NCI-H2171 treated with DMSO at 0.1 percent for 48 hours (cell line): ENCODE data around the gene LIMS1.
"Not testable (repeated sequence)": the region's sequence is repeated elsewhere in the genome, so short reads cannot be mapped to it uniquely, and the experiment has no call there.

ENCODE experiments used
- DNase-seq: peaks from one replicate; lab custom pipeline; 2025; lab: John Stamatoyannopoulos, UW

Gene LIMS1

DNA sequence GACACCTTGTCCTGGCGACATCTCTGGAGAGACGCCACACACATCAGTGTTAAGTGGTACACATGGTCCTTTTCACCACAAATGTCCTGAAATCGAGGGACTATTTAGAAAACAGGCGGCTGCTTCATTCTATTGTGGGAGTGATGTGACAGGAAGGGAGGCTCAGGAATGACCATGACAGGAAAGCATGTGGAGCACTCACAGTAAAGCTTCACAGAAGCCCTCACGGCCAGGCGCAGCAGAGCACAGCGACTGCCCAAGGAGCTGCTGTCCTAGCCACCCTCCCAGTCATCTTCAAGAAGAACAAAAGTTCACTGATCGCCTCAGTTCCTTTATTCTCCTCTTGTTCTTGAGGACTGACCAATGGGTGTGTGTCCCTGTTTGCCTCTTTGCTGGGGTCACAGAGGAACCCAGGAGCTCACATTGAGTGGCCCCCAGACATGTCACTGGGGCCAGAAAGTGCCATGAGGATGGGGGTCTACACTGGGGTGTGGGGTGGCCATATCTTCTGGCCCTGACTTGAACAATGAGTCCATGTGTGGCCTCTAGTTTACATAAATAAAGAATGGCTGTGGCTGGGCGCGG is 100.4 kb downstream of the LIMS1 start:
- no peak for DNase-seq

DNA sequence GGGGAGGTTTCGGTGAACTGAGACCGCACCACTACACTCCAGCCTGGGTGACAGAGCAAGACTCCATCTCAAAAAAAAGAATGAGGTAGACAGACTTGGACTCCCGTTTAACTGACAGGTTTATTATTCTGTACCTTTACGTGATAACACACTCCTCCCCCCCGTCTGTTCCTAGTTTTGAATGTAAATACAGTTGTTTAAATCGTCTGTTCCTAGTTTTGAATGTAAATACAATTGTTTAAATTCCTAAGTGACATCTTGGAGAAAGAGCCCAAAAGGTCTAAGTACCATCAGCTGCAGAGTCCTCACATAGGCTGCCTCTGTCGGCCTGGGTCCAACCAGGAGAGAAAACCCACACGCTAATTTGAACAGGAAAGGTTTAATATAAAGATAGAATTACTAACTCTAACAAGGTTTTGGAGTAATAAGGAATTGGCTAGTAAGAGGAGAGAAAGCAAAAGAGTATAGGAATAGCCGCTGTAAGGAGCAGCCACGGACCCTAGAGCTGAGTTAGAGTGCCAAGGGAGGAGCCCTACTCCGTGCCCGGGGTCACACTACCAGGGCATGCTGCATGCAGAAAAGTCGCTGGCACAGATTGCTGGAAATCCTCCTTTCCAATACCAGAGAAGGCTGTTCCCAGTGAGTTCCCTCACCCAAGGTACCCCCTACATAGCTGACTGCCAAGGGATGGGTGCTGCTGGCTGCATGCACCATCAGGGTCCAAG is 101.5 kb downstream of the LIMS1 start:
- peak; percentile 41 for DNase-seq

DNA sequence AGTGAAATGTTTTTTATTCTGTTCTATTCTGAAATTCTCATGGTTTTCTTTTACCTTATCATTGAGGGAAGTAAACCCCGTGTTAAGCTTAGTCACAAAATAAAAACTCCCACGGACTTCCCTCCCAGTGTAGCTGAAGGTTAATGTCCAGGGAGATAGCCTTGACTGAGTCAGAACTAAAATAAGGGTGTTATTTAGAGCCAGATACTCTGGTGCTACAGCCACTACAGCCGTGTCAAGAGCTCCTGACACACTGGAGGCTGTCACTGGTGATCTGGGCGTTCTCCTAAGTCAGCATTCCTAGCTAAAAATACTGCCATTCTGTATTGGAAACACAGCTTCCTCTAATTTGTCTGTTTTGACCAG is 103.0 kb downstream of the LIMS1 start:
- no peak for DNase-seq

DNA sequence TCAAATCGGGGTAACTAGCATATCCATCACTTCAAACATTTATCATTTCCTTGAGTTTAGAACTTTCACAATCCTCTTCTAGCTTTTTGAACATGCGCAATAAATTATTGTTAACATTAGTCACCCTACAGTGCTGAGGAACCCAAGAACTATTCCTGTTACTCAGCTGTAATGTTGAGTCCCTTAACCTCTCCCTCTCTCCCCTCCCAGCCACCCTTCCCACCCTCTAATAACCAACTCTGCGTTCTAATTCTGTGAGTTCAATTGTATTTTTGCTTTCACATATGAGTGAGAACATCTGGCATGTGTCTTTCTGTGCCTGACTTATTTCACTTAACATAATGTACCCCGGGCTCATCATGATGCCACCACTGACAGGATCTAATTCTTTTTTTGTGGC is 106.5 kb downstream of the LIMS1 start:
- no peak for DNase-seq

DNA sequence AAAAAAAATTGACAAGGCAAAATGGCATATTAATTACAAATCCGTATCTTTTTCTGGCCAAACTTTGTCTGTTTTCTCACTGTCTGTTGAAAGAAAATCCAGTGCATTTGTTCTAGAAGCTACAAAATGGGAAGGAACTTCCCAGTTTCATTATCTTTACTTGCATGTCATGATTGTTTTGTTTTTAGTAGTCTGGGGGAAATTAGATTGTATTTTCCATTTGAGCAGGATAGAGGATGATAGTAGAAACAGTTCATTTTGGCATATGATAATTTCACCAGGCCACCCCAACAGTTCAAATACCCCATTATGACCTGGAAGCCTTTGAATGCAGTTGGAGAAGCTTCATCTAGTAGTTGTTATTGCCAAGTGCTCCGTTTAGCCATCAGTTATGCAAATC is 107.5 kb downstream of the LIMS1 start:
- DNase-seq = no peak

DNA sequence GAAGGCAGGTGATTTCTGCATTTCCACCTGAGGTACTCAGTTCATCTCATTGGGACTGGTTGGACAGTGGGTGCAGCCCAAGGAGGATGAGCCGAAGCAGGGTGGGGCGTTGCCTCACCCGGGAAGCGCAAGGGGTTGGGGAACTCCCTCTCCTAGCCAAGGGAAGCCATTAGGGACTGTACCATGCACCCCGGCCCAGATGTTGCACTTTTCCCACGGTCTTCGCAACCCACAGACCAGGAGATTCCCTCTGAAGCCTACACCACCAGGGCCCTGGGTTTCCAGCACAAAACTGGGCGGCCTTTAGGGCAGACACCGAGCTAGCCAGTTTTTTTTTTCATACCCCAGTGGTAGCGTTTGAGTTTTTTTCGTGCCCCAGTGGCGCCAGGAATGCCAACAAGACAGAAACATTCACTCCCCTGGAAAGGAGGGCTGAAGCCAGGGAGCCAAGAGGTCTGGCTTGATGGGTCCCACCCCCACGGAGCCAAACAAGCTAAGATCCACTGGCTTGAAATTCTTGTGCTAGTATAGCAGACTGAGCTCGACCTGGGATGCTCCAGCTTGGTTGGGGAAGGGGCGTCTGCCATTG is 109.1 kb downstream of the LIMS1 start:
- DNase-seq = no peak

DNA sequence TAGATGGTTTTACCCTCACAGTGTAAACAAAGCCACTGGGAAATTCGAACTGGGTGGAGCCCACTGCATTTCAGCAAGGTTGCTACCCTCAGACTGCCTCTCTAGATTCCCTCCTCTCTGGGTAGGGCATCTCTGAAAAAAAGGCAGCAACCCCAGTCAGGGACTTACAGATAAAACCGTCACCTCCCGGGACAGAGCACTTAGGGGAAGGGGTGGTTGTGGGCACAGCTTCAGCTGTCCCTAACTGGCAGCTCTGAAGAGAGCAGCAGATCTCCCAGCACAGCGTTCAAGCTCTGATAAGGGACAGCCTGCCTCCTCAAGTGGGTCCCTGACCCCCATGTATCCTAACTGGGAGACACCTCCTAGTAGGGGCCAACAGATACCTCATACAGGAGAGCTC is 109.6 kb downstream of the LIMS1 start:
- DNase-seq = not testable (repeated sequence)

DNA sequence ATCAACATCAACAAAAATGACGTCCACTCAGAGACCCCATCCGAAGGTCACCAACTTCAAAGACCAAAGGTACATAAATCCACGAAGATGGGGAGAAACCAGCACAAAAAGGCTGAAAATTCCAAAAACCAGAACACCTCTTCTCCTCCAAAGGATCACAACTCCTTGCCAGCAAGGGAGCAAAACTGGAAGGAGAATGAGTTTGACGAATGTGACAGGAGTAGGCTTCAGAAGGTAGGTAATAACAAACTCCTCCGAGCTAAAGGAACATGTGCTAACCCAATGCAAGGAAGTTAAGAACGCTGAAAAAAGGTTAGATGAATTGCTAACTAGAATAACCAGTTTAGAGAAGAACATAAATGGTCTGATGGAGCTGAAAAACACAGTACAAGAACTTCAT is 110.2 kb downstream of the LIMS1 start:
- not testable (repeated sequence) for DNase-seq

DNA sequence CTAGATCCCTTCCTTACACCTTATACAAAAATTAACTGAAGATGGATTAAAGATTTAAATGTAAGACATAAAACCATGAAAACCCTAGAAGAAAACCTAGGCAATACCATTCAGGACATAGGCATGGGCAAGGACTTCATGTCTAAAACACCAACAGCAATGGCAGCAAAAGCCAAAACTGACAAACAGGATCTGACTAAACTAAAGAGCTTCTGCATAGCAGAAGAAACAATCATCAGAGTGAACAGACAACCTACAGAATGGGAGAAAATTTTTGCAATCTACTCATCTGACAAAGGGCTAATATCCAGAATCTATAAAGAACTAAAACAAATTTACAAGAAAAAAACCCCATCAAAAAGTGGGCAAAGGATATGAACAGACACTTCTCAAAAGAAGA is 114.5 kb downstream of the LIMS1 start:
- not testable (repeated sequence) for DNase-seq

DNA sequence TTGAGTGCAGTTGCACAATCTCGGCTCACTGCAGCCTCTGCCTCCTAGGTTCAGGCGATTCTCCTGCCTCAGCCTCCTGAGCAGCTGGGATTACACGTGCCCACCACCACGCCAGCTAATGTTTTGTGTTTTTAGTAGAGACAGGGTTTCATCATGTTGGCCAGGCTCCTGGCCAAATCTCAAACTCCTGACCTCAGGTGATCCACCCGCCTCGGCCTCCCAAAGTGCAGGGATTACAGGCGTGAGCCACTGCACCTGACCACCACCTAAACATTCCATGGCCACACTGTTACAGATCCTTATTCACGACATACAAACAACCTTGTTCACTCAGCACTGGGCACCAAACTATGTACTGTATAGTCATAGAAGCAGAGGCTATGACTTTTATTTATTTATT is 116.2 kb downstream of the LIMS1 start:
- not testable (repeated sequence) for DNase-seq

DNA sequence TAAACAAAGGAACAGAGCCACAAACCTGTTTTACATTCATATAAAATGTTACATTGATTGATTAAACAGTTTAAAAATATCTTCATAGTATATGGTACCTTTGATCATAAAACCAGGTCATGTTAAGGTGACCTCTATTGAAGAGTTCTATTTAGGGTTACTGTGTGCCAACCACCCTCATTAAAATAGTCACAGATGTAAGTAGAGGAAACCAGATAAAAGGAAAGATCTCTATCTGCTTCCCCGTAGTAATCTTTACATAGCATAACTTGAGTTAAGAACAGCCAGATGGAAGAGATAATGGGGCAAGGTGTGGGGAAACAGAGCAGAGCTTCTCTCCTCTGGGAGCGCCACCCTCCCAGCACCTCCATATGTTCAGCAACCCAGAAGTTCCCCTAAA is 117.2 kb downstream of the LIMS1 start:
- not testable (repeated sequence) for DNase-seq

DNA sequence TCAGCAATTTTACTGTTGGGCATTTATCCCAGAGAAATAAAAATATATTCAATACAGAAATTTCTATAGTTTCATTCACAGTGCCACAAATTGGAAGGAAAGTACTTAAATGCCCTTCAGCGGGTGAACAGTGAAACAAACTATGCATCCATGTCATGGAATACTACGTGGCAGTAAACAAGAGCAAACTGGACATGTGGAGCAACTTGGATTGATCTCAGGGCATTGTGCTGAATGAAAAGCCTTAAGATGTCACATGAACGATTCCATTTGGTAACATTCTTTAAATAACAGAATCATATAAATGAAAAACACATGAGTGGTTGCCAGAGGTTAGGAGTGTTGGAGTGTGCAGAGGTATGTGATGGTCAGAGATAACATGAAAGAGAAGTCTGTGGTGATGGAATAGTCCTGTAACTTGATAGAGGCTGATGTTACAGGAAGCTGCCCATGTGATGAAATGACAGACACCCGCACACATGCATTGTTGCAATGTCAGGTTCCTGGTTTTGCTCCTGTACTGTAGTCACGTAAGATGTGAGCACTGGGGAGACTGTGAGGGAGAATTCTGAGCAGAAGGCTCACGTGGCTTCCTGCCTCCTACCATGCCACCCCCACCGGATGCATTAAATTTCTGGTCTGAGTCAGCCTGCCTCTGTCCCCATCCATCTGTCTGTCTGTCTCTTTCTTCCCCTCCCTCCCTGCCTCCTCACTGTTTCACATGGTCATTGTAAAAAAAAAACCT is 118.1 kb downstream of the LIMS1 start:
- not testable (repeated sequence) for DNase-seq

DNA sequence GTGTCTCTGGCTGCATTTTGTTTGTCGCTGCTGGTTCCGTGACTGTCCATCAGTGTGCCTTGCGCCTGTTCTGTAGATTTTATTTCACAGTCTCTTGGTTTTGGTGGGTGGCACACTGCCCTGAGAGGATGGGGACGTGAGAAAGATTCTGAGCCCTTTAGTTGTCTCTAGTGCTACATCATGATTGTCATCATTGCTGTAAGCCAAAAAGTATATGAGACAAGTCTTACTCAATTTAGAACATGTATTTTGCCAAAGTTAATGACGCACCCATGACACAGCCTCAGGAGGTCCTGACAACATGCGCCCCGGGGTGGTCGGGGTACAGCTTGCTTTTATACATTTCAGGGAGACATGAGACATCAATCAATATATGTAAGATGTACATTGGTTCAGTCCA is 119.2 kb downstream of the LIMS1 start:
- not testable (repeated sequence) for DNase-seq

DNA sequence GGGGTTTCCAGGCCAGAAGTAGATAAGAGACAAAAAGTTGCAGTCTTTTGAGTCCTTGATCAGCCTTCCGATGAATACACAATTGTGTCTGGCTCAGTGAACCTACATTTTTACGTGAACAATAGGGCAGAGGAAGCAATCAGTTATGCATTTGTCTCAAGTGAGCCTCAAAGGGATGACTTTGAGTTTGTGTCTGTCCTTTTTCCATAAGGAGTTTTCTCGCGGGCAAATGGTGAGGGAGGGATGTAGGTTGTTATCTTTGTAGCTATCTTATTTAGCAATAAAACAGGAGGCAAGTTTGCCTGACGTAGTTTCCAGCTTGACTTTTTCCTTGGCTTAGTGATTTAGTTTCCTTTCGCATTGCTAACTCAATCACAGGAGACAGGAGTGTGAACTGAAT is 119.6 kb downstream of the LIMS1 start:
- DNase-seq = not testable (repeated sequence)

DNA sequence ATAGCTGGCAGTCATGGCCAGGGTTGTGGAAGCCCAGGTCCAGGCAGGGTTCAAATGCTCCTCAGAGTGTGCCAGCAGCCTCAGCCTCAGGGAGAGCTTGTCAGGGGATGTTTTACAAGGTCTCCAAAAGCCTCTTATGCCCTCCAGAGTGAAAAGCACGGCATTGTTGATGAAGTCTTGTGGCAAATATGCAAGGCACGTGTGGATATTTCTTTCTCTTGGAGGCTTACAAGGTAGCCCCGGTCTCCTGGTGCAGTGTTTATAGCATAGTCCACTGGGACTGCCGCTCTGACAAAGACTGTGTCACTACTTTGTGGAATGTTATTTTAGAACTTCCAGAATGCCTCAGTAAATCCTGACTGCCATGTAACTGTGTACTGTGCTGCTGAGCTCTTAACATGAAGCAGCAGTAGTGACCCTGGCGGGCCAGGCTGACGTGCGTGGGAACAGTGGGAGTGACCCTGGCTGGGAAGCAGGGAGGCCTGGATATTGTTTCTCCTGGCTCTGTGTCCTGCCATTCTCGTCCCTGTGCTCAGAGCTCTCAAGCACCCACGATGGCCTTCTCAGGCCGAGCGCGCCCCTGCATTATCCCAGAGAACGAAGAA is 120.4 kb downstream of the LIMS1 start:
- not testable (repeated sequence) for DNase-seq

DNA sequence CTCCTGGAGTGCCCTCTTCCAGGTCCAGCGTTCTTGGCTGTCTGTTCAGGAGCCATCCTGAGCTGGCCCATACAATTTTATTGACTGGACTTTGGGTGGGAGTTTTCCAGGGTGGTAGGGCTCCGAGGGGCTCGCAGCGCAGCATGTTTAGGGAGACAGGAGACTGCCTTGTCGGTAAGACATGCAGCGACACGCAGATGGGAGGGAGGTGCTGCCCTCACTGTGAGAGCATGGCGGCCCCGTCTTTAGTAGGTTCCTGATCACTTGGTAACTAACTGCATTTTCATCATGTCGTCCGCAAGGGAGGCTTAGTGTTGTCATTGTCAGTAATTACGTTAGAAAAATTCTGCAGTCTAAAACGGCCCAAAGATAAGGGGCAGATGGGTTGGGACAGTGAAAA is 121.0 kb downstream of the LIMS1 start:
- DNase-seq = not testable (repeated sequence)

DNA sequence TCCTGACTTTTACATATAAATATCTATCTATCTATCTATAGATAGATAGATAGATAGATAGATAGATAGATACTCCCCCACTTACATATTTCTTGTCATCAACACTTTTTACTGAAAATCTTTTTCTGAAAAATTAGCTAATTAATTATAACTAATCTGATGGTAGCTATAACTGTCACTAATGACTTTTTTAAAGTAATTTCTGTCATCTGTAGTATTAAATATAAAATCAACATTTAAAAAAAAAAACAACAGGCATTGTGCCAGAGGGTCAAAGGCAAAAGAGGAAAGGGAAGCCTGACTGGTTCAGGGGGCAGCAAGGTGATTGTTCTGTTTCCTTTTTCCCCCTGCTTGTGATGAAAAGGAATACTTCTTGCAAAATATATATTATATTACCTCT is 122.0 kb downstream of the LIMS1 start:
- not testable (repeated sequence) for DNase-seq

DNA sequence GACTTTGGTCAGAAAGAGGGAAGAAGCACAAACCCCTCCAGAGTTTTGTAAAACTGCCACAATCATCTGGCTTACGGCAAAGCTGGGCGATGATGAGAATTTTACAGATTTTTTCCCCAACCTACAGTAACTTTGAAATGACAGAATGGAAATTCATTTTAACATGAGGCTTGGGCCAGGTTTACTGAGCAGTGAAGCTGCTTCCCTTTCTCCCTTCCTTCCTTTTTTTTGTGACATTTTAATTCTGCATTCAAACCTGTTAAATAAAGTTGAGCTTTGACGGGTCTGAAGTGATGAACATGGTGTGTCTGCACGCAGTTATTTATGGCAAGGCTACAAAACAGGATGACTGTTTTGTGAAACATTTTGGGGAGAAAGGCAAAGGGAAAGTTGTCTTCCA is 123.2 kb downstream of the LIMS1 start:
- DNase-seq = not testable (repeated sequence)

DNA sequence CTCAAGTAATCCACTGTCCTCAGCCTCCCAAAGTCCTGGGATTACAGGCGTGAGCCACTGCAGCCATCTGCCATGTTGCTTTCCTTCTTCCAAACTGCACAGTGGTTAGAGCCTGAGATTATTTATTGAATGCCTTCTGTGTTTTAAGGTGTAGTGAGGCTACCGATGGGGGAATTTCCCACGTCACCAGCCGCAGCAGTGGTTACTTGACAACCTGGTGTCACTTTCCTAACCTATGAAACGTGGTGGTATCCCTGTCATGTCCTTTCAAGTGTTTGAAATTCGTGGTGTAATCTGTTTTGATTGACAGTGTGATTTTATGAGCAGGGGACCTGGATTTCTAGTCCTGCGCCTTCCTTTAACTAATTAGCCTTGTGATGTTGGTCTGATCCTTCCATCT is 124.3 kb downstream of the LIMS1 start:
- not testable (repeated sequence) for DNase-seq

DNA sequence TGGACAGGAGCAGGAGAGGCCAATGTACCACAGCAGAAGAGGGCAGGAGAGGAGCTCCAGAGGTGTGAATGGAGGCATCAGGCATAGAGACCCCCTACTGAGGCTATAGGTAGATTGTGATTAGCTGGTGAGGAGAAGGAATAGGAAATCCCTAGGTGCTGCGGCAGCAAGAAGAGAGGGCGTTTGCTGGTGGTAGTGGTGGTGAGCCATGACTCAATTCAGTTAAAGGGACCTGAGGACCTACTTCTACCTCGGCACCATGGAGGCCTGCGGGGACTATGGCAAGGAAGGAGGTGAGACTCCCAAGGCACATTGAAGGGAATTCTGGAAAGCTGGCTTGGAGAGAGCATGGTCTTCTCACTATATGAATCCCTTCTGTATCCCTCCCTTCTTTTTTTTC is 127.2 kb downstream of the LIMS1 start:
- not testable (repeated sequence) for DNase-seq

DNA sequence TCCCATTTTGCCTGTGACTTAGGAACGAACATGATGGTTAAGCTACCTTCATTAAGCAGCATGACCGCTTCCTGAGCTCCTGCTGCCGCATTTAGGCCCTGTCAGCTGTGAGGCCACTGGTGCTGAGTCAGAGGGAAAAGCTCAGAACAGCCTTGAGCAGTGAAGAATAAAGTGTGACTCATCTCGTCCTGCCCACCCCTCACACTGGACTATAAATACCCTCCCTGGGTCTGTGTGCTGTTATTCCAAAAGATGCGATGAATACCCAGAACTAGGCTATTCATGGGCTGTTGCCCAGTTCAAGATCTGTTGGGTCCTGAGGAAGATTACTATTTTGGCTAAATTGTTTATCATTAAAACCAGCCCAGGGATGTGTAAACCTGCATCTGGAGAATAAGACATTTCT is 127.9 kb downstream of the LIMS1 start:
- not testable (repeated sequence) for DNase-seq

DNA sequence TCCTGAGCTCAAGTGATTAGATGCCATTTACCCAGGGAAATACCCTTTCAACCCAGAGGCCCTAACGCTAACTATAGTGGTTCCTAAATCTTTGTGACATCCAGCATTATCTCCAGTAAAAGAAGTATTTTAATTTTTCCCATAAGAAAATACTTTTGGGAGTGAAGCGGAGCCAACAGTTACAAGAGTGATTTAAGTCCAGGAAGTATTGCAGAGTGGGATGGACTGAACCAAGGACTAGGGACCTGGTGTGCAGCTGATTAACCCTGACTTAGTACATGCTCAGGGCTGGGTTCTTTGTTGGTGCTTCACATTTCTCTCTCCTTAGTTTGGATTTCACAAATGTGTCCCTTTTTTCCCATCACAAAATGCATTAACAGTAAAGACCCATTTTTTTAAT is 129.1 kb downstream of the LIMS1 start:
- not testable (repeated sequence) for DNase-seq
